CD4-positive, alpha-beta T cell treated with Interleukin-17A for 4 hours (primary cell): Measurements from ENCODE around the gene SPIN1.

Source experiments
- DNase-seq: peaks from one replicate; pipeline ENCODE4 v3.0.0-alpha.2; 2020; ENCODE audit warnings: mixed read lengths

Gene SPIN1

DNA sequence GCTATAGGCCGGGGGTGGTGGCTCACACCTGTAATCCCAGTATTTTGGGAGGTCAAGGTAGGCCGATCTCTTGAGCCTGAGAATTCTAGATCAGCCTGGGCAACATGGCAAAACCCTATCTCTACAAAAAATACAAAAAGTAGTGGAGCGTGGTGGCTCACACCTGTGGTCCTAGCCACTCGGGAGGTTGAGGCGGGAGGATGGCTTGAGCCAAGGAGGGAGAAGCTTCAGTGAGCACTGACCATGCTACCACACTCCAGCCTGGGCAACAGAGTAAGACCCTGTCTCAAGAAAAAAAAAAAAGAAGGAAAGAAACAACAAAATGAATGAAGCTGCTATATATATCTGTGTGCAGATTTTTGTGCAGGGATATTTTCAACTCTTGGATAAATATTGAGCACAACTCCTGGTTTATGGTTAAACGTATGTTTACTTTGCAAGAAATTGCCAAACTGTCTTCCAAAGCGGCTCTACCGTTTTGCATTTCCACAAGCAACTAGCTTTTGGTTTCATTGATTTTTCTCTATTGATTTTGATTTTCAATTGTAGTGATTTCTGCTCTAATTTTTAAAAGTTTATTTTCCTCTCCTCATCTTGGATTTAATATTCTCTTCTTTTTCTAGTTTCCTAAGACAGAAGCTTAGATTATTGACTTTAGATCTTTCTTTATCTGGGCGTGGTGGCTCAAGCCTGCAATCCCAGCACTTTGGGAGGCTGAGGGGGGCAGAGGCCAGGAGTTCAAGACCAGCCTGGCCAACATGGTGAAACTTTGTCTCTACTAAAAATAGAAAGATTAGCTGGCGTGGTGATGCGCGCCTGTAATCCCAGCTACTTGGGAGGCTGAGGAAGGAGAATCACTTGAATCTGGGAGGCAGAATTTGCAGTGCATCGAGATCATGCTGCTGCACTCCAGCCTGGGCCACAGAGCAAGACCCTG is 49.2 kb downstream of the SPIN1 start:
- no peak for DNase-seq

DNA sequence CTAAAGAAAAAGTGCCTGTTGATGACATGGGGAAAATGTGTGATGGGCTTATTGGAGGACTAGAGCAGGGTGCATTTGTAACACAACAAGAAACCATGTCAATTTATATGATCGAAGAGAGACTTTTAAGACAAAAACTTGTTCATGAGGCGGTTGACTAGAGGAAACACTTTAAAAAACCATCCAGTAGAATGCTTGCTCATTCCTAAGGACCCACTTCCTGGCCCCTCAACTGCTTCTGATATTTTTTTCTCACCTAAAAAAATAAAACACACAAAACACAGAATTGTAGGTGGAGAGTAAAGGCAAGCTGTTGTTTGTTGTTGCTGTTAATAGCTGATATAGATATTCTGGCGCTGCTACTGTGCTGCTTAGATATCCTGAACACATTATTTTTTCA is 50.6 kb downstream of the SPIN1 start:
- DNase-seq: no peak

DNA sequence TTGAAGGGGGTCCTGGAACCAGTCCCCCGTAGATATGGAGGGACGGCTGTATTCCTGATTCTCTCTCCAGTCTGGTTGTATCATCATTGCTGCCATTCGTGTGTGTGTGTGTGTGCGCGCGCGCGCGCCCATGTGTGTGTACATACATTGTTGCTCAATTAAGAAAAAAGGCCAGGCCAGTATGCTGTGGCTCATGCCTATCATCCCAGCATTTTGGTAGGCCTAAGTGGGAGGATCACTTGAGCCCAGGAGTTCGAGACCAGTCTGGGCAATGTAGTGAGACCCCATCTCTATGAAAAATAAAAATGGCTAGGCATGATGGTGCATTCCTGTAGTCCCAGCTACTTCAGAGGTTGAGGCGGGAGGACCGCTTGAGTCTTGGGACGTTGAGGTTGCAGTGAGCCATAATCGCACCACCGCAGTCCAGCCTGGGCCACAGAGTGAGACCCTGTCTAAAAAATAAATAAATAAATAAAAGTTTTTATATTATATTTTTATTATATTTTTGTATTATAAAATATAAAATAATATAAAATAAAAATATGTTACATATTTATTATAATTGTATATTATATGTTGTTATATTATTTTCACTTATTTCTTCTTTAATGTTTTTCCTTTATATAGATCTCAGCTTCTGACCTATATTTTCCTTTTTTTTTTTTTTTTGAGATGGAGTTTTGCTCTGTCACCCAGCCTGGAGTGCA is 53.2 kb downstream of the SPIN1 start:
- DNase-seq: no peak

DNA sequence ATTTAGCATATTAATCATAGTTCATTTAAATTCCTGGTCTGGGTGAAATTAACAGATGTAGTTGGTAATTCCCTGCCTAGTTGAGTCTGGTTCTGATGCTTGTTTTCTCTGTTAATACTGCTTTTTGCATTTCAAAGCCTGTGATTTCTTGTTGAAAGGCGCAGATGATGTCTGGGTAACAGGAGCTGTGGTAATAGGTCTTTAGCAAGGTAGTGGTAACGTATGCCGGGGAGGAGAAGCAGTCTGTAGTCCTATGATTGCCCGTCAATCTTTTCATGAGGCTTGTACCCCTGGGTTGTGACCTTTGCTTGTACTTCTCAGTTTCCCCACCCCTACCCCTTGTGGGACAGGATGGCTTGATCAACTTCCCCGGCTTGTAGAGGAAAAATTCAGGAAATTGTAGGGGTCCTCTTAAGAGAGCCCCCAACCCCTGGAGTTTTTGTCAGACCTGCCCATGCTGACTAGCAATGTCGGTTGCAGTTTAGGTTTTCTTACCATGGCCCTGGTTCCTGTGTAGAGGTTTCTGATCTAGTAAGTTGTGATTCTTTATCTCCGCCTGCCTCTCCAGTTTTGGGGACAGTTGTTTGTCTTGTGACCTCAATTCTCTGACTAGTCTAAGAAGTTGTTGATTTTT is 55.4 kb downstream of the SPIN1 start:
- no peak for DNase-seq

DNA sequence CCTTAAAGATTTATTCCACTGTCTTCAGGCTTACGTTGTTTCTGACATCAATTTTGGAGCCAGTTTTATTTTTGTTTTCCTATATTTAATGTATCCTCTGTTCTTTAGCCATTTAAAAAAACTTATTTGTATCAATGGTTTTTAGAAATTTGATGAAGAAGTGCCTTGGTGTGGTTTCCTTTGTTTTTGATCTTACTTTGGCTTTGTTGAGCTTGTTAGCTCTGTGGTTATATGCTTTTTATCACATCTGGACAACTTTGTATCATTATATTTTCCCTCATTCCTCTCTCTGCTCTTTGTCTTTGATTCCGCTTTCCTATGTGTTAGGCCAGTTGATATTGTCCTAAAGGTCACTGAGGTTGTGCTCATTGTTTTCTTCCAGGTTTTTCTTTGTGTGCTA is 58.5 kb downstream of the SPIN1 start:
- DNase-seq: no peak

DNA sequence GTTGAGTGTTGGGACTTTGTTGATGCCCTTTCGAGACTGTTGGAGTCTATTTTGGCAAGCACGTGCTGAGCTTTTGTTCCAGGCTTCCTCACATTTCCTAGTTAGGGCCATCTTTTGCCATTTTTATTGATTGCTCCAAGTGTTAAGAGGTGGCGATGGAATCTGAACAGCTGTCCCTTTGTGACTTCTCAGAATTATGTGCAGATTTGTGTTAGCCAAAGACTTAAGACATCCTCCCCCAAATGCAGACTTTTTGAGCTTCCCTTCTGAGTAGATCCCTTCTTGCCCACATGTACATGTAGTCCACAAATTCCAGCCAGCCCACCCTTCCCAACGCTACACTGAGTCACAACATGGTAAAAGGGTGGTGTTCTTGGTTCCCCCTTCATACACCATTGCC is 59.2 kb downstream of the SPIN1 start:
- no peak for DNase-seq

DNA sequence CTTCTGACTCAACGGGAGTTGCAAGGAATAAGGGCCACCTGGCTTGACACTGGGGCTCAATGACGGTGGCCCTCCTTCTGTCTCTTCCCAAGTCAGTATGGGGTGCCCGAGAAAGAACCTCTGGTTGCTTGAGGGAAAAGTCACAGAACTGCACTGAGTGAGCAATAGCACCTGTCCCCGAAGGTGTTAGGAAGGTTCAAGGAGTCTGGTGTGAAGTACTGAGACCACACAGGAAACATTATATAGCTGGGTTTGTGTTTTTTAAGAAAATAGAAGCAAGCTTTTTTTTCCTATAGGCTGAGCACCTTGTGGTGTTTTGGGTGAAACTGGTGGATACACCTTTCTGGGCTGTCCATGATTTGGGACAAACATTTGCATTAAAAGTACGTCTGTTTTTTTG is 62.9 kb downstream of the SPIN1 start:
- DNase-seq: no peak

DNA sequence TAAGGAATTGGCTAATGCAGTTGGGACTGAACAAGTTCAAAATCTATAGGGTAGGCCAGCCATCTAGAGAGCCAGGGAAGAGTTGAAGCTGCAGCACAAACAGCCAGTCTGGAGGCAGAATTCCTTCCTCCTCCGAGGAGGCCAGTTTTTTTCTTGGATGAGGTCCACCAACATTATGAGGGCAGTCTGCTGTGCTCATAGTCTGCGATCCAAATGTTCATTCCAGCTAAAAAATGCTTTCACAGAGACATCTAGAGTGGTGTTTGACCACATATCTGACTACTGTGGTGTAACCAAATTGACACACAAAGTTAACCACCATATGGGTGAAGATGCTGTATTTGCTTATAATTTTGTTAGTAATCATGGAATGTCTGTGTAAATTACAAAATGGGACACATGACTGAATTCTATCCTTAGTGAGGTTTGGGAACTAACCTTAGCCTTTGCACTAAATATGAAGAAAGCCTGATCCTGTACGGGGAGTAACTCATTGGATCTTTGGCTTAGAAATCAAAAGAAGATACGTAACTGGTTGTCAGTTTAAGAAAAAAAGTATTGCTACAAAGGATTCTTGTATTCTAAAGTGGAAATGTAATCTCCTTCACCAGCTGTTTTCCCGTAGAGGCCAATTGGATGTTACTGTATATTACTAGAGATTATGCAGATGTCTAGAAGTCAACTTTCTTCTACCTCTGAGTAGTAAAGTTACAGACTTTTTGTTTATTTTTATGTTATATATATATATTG is 70.6 kb downstream of the SPIN1 start:
- no peak for DNase-seq

DNA sequence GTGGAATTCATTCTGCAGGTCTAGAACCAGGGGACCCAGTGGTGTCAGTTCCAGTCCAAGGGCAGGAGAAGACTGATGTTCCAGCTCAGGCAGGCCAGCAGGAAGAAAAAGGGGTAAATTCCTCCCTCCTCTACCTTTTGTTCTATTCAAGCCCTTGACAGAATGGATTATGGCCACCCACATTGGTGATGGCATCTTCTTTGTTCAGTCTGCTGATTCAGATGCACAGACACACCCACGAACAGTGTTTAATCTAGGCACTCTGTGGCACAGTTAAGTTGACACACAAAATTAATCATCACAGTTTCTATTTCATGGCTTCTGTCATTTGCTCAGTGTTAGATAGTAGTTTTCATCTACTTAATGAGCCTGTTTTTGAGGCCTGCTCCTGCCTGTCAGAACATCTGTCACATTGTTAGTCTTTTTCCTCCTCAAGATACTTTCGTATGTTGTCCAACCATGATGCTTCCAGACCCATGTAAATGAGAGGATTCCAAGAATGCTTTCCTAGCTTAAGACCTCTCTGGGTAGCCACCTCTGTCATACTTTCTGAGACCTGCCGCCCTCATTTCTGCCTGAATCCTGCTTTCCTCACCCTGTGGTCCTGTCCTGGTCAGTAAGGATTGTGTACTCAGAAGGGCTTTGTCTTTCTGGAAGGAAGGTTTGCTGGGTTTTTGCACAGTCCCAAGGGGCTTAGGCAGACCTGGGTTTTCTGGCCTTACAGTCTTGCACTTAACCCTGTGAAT is 72.5 kb downstream of the SPIN1 start:
- no peak for DNase-seq

DNA sequence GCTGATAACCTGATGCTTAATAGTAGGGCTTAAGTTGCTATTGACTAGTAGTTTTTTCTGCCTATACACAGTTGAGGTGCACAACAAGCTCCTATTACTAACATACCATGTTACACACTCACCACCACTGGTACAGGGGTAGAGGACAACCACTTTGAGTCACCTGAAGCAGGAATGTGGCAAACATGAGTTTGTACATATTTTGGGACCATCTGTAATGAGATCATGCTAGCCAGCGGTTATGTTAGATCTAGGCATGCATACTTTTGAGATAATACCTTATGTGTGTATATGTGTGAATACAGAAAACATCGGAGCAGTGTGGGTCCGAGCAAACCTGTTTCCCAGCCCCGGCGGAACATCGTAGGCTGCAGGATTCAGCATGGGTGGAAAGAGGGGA is 73.9 kb downstream of the SPIN1 start:
- DNase-seq: no peak

DNA sequence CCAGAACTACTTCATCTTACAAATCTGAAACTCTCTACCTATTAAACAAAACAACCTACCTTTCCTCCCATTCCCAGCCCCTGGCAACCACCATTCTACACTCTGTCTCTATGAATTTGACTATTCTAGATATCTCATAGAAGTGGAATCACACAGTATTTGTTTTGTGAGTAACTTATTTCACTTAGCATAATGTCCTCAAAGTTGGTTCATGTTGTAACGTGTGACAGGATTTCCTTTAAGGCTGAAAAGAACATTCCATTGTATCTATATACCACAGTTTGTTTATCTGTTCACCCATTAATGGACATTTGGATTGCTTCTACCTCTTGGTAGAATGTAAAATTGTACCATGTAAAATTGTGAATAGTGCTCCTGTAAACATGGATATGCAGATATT is 76.6 kb downstream of the SPIN1 start:
- DNase-seq: no peak

DNA sequence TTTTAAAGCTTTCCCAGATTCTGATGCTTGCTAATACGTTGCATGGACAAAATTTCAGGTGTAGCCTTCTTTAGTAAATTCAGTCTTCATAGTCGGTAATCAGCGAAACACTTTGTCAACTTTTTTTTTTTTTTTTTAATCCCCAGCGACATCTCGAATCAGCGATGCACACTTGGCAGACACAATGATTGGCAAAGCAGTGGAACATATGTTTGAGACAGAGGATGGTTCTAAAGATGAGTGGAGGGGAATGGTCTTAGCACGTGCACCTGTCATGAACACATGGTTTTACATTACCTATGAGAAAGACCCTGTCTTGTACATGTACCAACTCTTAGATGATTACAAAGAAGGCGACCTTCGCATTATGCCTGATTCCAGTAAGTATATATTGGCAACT is 80.0 kb downstream of the SPIN1 start:
- no peak for DNase-seq

DNA sequence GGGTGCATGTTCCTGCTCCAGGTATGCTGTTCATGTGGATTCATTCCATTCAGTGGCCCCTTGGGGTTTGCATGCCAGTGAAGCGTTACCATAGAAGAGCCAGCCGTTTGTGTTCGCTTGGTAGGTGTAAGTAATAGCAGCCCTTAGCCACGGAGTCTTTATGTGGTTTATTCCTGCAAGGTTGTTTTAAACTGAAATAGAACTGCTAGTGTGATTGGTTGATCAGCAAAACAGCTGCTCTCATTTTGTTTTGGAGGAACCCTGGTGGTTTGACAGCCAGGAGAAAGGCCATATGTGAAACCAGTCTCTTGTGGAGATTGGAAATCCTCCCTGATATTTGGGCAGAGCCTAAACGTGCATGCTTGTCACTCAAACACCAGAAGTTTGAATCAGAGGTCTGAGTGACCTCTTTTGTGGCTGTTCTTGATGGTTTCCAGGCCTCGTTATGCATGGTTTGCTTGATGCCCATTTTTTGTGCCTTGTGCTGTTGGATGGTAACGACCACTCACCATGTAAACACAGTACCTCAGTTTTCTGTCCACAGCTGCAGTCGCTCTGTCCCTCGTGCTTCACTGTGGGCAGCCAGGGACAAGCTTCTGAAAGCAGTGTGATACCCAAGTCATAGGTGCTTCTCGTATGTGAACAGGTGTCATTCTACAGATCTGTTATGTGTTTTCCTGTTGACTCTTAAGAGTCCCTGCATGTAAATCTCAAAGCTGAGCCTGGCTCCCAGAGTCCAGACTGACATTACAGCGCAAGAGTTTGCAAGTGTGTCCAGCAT is 88.4 kb downstream of the SPIN1 start:
- no peak for DNase-seq

DNA sequence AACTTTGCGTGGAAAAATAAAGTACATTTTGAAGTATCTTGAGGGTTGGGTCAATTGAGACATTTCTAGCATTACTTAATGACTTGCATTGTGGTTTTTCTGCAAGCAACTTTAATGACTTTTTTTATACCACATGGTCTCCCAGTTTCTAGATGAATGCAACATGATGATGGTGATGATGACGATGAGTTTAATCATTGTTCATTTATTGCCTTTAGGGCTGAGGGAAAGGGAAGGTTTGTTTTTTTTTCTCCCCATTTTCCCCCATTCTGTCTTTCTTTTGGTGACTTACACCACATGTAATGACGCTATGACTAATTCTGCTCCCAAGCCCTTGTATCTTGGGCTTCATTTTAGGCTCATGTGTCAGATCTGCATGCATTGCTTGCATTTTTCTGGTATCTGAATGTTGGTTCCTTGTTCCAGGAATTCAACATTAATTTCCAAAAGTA is 89.1 kb downstream of the SPIN1 start:
- no peak for DNase-seq

DNA sequence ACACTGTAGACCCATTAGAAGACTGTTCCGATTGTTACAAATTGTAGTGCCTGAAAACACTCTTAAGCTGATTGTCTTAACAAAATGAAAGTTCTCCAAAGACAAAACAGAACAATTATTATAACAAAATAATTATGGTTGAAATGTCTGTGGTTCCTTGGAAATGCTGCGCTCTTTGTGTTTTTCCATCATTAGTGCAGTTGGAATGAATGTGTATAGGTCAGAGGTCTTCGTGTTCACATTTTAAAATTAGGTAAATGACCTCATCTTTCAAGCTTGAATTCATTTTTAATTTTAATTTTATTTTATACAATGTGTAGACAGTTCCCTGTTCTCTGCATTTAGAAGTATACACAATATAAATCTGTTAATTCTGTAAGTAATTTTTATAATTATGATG is 90.0 kb downstream of the SPIN1 start:
- no peak for DNase-seq

DNA sequence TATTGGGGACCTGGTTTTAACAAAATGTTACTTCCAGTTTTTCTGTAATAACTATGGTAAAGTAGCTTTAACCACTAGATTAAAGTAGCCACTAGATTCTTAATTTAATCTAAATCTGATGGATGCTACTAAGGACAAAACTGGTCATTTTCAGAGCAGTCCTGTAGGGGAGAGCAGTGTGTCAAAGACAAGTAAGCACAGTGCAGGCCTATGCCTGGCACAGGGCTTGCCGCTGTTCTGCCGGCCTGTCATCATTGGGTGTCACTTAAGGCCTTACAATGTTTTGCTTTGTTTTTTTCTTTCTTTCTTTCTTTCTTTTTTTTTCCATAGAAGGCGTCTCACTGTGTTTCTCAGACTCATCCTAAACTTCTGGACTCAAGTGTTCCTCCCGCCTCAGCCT is 93.7 kb downstream of the SPIN1 start:
- no peak for DNase-seq

DNA sequence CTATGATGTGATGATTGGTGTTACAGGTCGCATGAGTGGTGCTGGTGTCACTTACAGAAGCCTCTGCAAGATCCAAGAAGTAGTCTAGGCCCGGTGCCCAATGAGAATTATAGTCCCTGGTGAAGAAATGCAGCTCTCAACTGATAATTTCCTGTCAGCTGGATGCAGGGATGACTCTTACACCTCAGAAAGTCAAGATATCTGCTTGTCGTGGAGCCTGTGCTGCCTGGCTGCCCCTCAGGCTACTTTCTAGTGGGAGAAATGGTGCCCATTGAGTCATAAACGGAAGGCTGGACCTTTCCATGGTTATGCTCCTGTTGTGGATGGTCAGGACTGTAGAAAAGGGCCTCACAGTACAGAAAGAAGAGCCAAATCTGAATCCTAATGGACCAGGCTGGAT is 99.9 kb downstream of the SPIN1 start:
- DNase-seq: no peak

DNA sequence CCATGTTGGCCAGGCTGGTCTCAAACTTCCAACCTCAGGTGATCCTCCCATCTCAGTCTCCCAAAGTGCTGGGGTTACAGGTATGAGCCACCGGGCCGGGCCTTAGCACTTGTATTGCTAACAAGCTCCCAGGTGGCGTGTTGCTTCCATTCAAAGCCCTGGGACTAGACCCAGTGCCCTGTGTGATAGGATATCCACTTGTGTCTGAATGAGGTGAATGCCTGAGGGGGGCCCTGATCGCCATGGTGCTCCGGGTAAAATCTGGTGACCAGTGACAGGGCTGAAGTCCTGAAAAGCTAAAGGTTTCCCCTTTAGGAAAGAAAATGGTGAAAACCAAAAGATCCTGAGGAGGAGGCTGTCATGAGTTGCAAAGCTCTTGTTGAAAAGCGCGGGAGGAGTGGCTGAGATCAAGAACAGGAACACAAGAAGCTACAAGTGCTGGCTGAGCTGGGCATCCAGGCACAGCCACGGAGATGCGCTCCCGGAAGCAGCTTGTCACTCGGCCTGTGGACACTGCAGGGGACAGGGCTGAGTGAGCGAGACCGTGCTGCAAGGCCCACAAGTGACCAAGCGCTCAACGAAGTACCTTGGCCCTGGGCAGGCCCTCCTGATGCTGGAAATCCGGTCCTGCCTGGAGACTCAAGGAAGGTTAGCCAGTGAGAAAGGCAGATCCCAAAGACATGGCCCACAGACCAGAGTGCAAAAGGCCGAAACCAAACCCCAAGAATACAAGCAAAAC is 106.9 kb downstream of the SPIN1 start:
- DNase-seq: no peak

DNA sequence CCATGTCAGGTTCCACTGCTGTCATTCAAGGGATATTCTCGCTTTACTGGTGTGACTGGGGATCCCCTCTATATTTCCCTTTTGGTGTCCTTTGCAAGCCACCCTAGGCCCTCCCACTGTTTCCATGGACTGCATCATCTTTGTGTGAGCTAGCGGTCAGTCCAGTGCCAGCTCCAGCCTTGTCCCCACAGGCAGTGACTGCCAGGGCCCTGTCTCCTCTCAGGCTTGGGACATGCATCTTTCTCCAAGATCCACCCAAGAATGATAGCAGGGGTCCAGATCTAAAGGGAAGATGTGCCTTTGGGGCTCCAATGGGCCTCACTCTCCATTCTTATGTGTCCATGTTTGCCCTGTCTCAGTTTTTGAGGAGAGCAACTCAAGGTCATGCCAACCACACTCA is 109.0 kb downstream of the SPIN1 start:
- no peak for DNase-seq

DNA sequence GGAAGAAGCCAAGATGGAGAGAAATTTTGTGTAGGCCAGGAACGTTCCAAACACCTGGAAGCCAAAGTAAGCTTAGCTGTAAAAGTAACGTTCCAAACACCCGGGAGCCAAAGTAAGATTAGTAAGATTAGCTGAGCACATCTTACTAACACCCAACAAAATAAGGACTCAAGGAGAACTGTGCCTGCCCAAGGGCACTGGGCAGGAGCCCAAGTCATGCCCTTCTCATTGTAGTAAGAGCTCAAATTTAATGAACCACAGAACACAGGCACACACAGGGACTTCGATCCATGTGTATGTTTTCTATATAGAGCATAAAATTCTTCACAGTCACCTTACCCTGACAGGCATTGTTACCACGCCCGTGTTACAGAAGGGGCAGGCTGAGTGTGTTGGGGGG is 110.6 kb downstream of the SPIN1 start:
- no peak for DNase-seq

DNA sequence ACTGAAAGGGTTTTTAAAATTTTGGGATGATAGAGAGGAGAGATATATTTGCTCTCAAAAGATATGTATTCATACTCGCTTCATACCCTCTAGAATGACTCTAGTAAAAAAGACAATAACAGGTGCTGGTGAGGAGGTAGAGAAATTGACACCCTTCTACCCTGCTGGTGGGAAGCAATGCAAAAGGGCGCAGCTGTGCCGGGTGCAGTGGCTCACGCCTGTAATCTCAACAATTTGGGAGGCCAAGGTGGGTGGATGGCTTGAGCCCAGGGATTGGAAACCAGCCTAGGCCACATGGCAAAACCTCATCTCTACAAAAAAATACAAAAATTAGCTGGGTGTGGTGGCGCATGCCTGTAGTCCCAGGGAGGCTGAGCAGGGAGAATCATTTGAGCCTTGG is 112.8 kb downstream of the SPIN1 start:
- no peak for DNase-seq
